Activated CD4-positive, alpha-beta memory T cell treated with anti-CD3 and anti-CD28 coated beads, Interleukin-2, amount 10 ng/mL, durations not matched to agents 7 days and 5 days (primary cell): ENCODE results near the gene SLC13A3. TPM values are rescaled to one million over a fixed set of nuclear protein-coding genes. Genes with fewer than 3 reads are reported as not detected.

Source experiments
- CTCF ChIA-PET: fragments of 350-600 bp; sonication (Branson Sonifier 250); formaldehyde crosslinking; loops from one replicate; lab custom pipeline; 2021; ENCODE audit warnings: antibody characterized with exemption, inconsistent platforms; lab: Charles Lee
- POLR2A ChIA-PET: fragments of 350-600 bp; sonication (Branson Sonifier 250); formaldehyde crosslinking; loops from one replicate; lab custom pipeline; 2021; ENCODE audit warnings: antibody characterized with exemption; lab: Charles Lee
- DNase-seq: peaks from one replicate; pipeline ENCODE4 v3.0.0-alpha.2; 2020
- H3K27ac Mint-ChIP-seq: one replicate; pipeline ENCODE4 v1.8.0; 2021; ENCODE audit warnings: mild to moderate bottlenecking, mixed read lengths
- H3K27me3 Mint-ChIP-seq: one replicate; pipeline ENCODE4 v1.8.0; 2021; ENCODE audit warnings: mixed read lengths
- H3K36me3 Mint-ChIP-seq: one replicate; pipeline ENCODE4 v1.8.0; 2021; ENCODE audit warnings: low read depth, mixed read lengths
- H3K4me1 Mint-ChIP-seq: one replicate; pipeline ENCODE4 v1.8.0; 2021; ENCODE audit warnings: mixed read lengths
- H3K4me3 Mint-ChIP-seq: one replicate; pipeline ENCODE4 v1.8.0; 2021; ENCODE audit warnings: mild to moderate bottlenecking, mixed read lengths
- H3K9me3 Mint-ChIP-seq: one replicate; pipeline ENCODE4 v1.8.0; 2021; ENCODE audit warnings: mixed read lengths
- total RNA-seq, 2 experiments: library from RNA; stranded (reverse); gene quantifications; one replicate each; pipeline ENCODE4 v1.2.3, GENCODE V29; 2021

Gene SLC13A3
- total RNA-seq, 2 experiments from 2014 or later: not detected

GRCh38 chr20:46582648-46583047, 68.6 kb downstream of the SLC13A3 start:
- no peaks in the 10 kb centered on the region for H3K9me3 Mint-ChIP-seq
- H3K4me3 Mint-ChIP-seq: no peak overlapping the region
- H3K27me3 Mint-ChIP-seq: peaks cover 19% of the 10 kb centered on the region
- H3K36me3 Mint-ChIP-seq: no peaks in the 10 kb centered on the region
- H3K4me1 Mint-ChIP-seq: no peaks in the 10 kb centered on the region
- no peak for DNase-seq
- POLR2A ChIA-PET: no interaction called here
- H3K27ac Mint-ChIP-seq: no peak overlapping the region
- CTCF ChIA-PET: interaction anchor here (0.6 to 2.0 kb wide), 3 partner anchors 12 to 97 kb away, joined by 3 to 8 read pairs (median 3); no protein-coding TSS in a partner anchor

DNA sequence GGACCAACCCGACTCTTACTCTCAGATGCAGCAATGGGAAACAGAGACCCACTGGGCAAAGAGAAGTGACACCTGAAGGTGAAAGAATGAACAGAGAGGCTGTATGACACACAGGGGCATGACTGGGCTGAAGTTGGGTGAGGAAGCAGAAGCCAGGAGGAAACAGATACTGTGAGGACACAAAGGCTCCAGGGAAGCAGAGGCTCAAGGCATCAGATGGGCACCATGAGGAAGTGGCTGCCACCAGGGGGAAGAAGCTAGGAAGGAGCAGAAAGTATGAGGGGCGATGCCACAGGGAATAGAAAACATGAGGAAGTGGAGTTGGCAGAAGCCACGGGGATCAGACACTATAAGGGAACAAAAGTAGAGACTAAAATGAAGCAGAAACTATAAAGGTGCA, 69.9 kb downstream of the SLC13A3 start:
- no peaks in the 10 kb centered on the region for H3K9me3 Mint-ChIP-seq
- no peak for DNase-seq
- no peaks in the 10 kb centered on the region for H3K36me3 Mint-ChIP-seq
- no peaks in the 10 kb centered on the region for H3K4me1 Mint-ChIP-seq
- ChIA-PET POLR2A (no interaction called here), CTCF (interaction anchor here (0.8 to 2.0 kb wide), 2 partner anchors 37 to 68 kb away, joined by 5 to 8 read pairs; partner anchors contain the start of gene ZNF334)
- H3K4me3 Mint-ChIP-seq: no peak overlapping the region
- H3K27me3 Mint-ChIP-seq: peaks cover 21% of the 10 kb centered on the region
- no peak overlapping the region for H3K27ac Mint-ChIP-seq

DNA sequence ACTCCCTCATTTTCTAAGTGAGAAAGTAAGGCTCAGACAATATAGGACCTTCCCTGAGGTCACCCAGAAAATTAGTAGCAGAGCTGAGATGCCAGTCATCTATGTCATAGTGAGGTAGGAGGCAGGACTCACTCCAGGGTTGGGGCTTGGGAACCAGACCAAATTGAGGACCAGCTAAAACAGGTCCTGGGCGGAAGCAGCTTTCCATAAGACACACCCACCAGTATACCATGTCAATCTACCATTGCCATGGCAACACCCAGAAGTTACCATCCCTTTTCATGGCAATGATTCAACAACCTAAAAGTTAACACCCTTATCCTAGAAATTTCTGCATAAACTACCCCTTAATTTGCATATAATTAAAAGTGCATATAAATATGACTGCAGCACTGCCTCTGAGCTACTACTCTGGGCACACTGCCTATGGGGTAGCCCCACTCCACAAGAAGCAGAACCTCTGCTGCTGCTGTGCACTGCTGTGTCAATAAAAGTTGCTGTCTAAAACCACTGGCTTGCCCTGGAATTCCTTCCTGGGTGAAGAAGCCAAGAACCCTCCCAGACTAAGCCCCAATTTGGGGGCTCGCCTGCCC, 70.5 kb downstream of the SLC13A3 start:
- no peak overlapping the region for H3K27ac Mint-ChIP-seq
- no peaks in the 10 kb centered on the region for H3K36me3 Mint-ChIP-seq
- no peaks in the 10 kb centered on the region for H3K9me3 Mint-ChIP-seq
- ChIA-PET POLR2A (no interaction called here), CTCF (no interaction called here)
- H3K4me1 Mint-ChIP-seq: peaks cover 6% of the 10 kb centered on the region
- peaks cover 21% of the 10 kb centered on the region for H3K27me3 Mint-ChIP-seq
- no peak for DNase-seq
- no peak overlapping the region for H3K4me3 Mint-ChIP-seq

- Mint-ChIP-seq H3K27me3 (peaks cover 16% of the 10 kb centered on the region), H3K4me1 (peaks cover 11% of the 10 kb centered on the region), H3K27ac (no peak overlapping the region), H3K9me3 (no peaks in the 10 kb centered on the region), H3K4me3 (no peak overlapping the region), H3K36me3 (no peaks in the 10 kb centered on the region)
- ChIA-PET POLR2A (no interaction called here), CTCF (interaction anchor here (1.1 kb wide), 1 partner anchor 16 kb away, joined by 3 read pairs; no protein-coding TSS in a partner anchor)
- DNase-seq: no peak
Observed at GRCh38 chr20:46578745-46579144, 72.5 kb downstream of the SLC13A3 start.

DNA sequence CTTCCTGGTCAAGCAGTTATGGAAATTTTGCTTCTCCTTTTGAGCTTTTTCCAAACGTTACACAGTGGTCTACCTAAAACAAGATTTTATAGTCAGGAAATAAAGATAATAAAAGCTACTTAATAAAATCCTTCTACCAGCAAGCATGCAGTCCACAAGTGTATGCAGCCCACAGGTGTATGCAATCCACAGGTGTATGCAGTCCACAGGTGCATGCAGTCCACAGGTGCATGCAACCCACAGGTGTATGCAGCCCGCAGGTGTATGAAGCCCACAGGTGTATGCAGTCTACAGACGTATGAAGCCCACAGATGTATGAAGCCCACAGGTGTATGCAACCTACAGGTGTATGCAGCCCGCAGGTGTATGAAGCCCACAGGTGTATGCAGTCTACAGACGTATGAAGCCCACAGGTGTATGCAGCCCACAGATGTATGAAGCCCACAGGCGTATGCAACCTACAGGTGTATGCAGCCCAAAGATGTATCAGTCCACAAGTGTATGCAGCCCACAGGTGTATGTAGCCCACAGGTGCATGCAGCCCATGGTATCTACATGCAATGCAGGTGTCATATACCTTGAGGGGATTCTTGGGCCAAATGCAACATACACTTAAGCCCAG, 74.4 kb downstream of the SLC13A3 start:
- no peak for DNase-seq
- Mint-ChIP-seq H3K27me3 (peaks cover 23% of the 10 kb centered on the region), H3K4me1 (peaks cover 17% of the 10 kb centered on the region), H3K9me3 (no peaks in the 10 kb centered on the region), H3K4me3 (no peak overlapping the region), H3K36me3 (no peaks in the 10 kb centered on the region), H3K27ac (no peak overlapping the region)
- ChIA-PET CTCF (no interaction called here), POLR2A (no interaction called here)

GRCh38 chr20:46575937-46576461, 75.3 kb downstream of the SLC13A3 start:
- ChIA-PET POLR2A (interaction anchor here (1.1 kb wide), 1 partner anchor 10 kb away, joined by 3 read pairs; no protein-coding TSS in a partner anchor), CTCF (interaction anchor here (0.9 kb wide), 1 partner anchor 14 kb away, joined by 4 read pairs; no protein-coding TSS in a partner anchor)
- no peaks in the 10 kb centered on the region for H3K36me3 Mint-ChIP-seq
- H3K4me3 Mint-ChIP-seq: no peak overlapping the region
- no peak for DNase-seq
- H3K27me3 Mint-ChIP-seq: peaks cover 24% of the 10 kb centered on the region
- H3K9me3 Mint-ChIP-seq: peaks cover 3% of the 10 kb centered on the region
- no peak overlapping the region for H3K27ac Mint-ChIP-seq
- H3K4me1 Mint-ChIP-seq: peaks cover 17% of the 10 kb centered on the region

- Mint-ChIP-seq H3K27ac (no peak overlapping the region), H3K4me1 (peaks cover 17% of the 10 kb centered on the region), H3K4me3 (no peak overlapping the region), H3K27me3 (peaks cover 27% of the 10 kb centered on the region), H3K36me3 (no peaks in the 10 kb centered on the region), H3K9me3 (peaks cover 3% of the 10 kb centered on the region)
- CTCF ChIA-PET: interaction anchor here (0.9 to 1.0 kb wide), 2 partner anchors 11 to 13 kb away, joined by 3 to 4 read pairs; no protein-coding TSS in a partner anchor
- DNase-seq: no peak
- POLR2A ChIA-PET: interaction anchor here (1.1 kb wide), 1 partner anchor 10 kb away, joined by 3 read pairs; no protein-coding TSS in a partner anchor
Observed at GRCh38 chr20:46575394-46575793, 75.9 kb downstream of the SLC13A3 start.

DNA sequence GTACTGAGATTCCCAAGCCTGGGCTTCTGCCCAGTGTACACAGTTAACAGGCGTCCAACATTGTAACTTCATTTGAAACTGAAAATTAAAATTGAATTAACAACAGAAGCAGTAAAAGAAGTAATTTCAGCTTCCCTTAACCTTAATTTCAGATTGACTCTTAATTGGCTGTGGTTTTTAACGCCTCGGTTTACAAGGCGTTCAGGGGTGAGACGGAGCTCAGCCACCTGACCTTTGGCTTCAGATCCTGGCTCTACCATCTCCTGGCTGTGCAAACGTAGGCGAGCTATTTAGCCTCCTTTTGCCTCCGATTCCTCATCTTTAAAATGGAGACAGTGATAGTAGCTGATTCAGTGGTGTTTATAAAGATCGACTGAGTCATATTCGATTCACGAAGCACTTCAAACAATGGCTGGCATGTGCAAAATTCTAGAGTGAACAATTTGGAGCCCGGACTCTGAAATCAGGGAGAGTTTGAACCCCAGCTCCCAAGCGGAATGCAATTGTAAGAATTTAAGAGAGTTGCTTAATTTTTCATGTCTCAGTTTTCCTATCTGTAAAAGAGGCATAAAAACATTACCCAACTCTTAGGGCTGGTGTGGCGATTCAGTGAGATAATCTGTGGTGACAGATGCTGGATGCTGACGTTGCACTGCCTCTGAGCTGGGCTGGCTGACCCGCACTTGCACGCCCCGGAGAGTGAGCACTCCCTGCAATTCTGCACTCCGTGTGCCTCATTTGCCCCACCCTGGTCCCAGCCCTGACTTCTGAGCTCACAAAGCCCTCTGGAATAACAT, 77.3 kb downstream of the SLC13A3 start:
- Mint-ChIP-seq H3K27me3 (peaks cover 30% of the 10 kb centered on the region), H3K4me3 (no peak overlapping the region), H3K4me1 (peaks cover 17% of the 10 kb centered on the region), H3K36me3 (no peaks in the 10 kb centered on the region), H3K27ac (no peak overlapping the region), H3K9me3 (peaks cover 3% of the 10 kb centered on the region)
- ChIA-PET POLR2A (no interaction called here), CTCF (interaction anchor here (1.1 to 1.5 kb wide), 2 partner anchors 12 to 30 kb away, joined by 3 to 4 read pairs; no protein-coding TSS in a partner anchor)
- no peak for DNase-seq

GRCh38 chr20:46573234-46573633, 78.0 kb downstream of the SLC13A3 start:
- POLR2A ChIA-PET: no interaction called here
- peaks cover 31% of the 10 kb centered on the region for H3K27me3 Mint-ChIP-seq
- CTCF ChIA-PET: interaction anchor here (0.7 to 1.5 kb wide), 3 partner anchors 11 to 17 kb away, joined by 3 to 4 read pairs (median 3); no protein-coding TSS in a partner anchor
- H3K9me3 Mint-ChIP-seq: peaks cover 3% of the 10 kb centered on the region
- DNase-seq: no peak
- no peak overlapping the region for H3K4me3 Mint-ChIP-seq
- no peak overlapping the region for H3K27ac Mint-ChIP-seq
- no peaks in the 10 kb centered on the region for H3K36me3 Mint-ChIP-seq
- peaks cover 17% of the 10 kb centered on the region for H3K4me1 Mint-ChIP-seq

DNA sequence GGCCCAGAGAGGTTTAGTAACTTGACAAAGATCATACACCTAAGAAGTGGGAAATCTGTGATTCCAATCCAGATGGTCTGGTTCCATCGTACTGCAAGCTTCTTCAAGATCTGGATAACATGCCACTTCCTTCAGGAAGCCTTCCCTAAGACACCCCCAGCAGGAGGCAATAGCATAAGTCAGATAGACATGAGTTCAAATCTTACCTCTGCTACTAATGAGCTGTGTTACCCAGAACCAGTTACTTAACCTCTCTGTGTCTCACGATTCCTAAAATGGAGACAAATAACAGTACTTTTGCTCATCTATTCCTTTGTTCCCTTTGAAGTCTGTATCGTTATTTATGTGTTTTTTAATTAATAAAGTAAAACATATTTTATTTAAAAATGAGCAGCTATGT, 78.5 kb downstream of the SLC13A3 start:
- CTCF ChIA-PET: interaction anchor here (0.7 to 1.1 kb wide), 2 partner anchors 14 to 18 kb away, joined by 3 read pairs; no protein-coding TSS in a partner anchor
- peaks cover 17% of the 10 kb centered on the region for H3K4me1 Mint-ChIP-seq
- H3K27ac Mint-ChIP-seq: no peak overlapping the region
- no peak for DNase-seq
- no peak overlapping the region for H3K4me3 Mint-ChIP-seq
- peaks cover 3% of the 10 kb centered on the region for H3K9me3 Mint-ChIP-seq
- peaks cover 31% of the 10 kb centered on the region for H3K27me3 Mint-ChIP-seq
- POLR2A ChIA-PET: no interaction called here
- no peaks in the 10 kb centered on the region for H3K36me3 Mint-ChIP-seq

DNA sequence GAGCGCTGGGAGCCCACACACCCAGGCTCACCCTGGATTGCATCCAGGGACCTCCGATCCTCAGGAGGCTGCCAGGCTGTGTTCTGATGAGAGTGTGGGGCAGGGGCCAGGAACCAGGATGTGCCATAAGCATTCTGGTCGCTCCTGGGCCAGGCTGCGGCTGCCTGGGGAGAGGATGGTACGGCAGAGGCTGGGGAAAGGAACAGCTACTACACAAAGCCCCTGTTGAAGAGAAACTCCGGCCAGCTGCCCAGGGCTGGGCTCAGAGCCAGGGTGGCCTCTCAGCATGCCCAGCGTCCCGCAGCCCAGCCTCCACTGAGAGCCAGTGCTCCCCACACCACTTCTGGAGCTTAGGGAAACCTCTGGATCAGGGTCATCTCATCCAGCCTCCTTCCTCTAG, 79.1 kb downstream of the SLC13A3 start:
- CTCF ChIA-PET: interaction anchor here (1.1 kb wide), 1 partner anchor 15 kb away, joined by 3 read pairs; no protein-coding TSS in a partner anchor
- POLR2A ChIA-PET: no interaction called here
- Mint-ChIP-seq H3K27ac (no peak overlapping the region), H3K4me3 (no peak overlapping the region), H3K36me3 (no peaks in the 10 kb centered on the region), H3K9me3 (peaks cover 3% of the 10 kb centered on the region), H3K27me3 (peaks cover 33% of the 10 kb centered on the region), H3K4me1 (peaks cover 20% of the 10 kb centered on the region)
- DNase-seq: no peak

- peaks cover 20% of the 10 kb centered on the region for H3K4me1 Mint-ChIP-seq
- DNase-seq: no peak
Observed at GRCh38 chr20:46571418-46571817, 79.8 kb downstream of the SLC13A3 start.

More at GRCh38 chr20:46571418-46571817, 79.8 kb downstream of the SLC13A3 start:
- ChIA-PET POLR2A (no interaction called here), CTCF (no interaction called here)
- H3K9me3 Mint-ChIP-seq: peaks cover 3% of the 10 kb centered on the region
- no peaks in the 10 kb centered on the region for H3K36me3 Mint-ChIP-seq
- no peak overlapping the region for H3K4me3 Mint-ChIP-seq
- peaks cover 34% of the 10 kb centered on the region for H3K27me3 Mint-ChIP-seq
- no peak overlapping the region for H3K27ac Mint-ChIP-seq
